ENCODE results near the gene FILIP1L.

The FILIP1L gene

DNA sequence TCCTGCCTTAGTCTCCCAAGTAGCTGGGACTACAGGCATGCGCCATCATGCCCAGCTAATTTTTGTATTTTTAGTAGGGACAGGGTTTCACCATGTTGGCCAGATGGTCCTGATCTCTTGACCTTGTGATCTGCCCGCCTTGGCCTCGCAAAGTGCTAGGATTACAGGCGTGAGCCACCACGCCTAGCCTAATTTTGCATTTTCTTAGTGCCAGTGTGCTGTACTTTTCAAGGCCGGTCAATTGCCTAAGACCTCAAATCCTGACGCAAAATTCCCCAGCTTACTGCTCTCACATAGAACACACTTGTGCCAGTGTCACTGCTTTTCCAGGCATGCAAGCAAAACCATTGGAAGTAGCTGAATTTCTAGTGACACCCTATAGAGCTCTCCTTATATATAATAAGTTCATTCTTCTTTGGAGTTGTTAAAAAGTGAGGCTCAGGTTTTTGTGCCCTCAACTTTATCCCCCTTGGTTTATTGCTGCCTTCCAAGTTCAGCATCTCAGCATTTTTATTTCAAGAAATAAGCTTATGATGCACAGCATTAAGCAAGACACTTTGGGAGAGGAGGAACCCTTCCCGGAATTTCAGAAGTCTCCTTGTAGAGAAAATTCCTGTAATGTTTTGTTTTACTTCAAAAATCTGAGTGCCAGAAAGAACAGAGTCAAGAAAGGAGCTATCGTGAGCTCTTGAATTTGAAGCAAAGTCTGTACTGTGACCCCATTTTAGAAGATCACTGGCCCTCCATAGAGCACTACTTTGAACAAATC is 93.2 kb downstream of the FILIP1L start:
- no peak for DNase-seq
- intact Hi-C loops (cut with DNase I): no loop called here

DNA sequence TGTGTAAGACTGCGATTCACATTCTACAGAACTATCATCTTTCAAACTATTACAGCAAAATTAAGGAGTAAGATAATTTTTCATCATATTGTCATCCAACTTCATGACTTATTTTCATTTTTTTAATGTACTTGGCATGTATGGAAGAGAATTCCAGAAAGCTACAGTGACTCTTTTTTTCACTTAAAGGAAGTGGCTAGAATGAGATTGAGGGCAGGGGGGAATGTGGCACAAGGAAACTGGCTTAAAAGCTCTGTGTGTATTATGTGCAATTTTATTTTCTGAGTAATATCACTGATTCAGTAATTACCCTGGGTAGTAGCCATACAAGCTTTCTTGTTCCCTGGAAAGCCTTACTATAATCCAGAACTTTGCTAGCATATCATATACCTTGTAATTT is 94.6 kb downstream of the FILIP1L start:
- no peak for DNase-seq
- intact Hi-C loops (cut with DNase I): no loop called here

DNA sequence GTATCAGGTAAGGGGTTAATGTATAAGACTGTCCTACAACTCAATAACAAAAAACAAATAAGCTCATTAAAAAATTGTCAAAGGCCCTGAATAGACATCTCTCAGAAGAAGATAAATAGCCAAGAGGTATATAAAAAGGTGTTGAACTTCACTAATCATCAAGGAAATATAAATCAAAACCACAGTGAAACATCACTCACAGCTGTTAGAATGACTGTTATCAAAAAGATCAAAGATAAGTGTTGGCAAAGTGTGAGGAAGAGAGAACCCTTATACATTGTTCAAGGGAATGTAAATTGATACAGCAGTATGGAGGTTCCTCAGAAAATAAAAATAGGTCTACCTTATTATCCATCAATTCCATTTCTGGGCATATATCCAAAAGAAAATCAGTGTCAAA is 95.5 kb downstream of the FILIP1L start:
- intact Hi-C loops (cut with DNase I): no loop called here
- no peak for DNase-seq

DNA sequence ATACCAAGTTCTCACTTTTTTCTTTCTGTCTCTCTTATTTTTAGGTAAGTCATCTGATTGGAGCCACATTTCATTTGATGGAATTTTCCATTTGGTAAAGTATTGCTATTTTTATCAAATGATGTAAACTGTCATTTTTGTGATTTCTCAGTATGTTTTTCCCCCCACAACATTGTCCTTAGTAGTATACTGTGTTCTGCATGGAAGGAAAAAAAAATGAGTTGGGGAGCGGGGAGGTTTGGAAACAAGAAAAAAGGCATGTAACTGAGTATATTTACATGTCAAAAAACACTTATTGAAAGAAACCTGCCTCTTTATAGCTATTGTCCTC is 104.2 kb downstream of the FILIP1L start:
- DNase-seq: no peak
- intact Hi-C loops (cut with DNase I): no loop called here

DNA sequence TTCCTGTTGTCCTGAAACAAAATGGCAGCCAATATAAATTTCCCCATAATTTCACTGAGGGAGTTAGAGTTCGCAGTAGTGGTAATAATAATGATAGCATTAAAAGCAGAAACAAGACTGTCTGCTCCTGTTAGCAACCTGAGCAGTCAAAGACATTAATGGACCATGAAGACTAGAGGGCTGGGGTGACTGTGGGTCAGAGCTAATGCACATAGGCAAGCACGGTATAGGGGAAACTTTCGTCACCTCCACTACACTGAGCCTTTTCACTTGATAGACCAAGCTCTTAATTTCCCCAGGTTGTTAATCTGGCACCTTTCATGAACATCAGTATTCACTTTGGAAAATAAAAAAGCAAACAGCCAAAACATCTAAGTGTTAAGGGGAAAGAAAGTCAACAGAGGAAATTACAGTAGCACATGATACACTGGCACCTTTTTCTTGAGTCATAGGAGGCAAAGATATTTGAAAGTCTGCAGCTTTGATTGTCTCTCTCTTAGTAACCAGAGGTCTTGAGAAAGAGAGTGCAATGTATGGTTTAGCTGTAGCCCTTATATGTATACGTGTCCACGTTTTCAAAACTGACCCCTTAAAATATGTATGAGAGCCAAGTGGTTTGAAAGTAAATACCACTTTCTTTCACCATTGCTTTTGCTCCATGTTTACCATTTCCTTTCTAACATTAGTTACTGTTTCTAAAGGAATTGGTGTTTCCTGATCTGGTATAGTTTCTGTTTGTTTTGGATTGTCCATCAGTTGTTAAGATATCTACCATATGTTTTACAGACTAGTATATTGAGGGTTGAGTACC is 104.8 kb downstream of the FILIP1L start:
- intact Hi-C loops (cut with DNase I): no loop called here

DNA sequence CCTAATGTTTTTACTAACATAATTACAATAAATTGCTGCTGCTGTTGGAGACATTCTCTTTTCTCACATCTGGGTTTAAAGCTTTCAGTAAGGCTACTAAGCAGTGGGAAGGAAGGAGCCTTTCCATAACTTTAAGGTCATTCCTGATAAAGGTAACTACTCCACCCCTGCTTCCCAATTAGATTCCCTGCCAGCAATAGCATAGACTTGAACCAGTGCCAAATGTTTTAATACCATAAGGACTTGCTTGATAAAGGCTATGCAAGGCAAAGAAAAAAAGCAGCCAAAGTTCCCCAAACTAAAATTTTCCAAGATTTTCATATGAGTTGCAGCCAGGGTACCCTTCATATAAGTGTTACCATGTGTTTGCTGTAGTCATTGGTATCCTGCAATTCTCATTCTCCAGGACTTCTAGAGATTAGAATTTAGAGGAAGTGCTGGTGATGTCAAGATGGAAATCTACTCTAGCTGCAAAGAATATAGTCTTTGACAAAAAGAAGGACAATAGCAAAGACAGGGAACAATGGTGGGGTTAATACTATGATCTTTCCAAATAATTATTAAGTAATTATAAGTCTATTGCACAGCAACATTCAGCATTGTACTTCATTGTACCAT is 106.1 kb downstream of the FILIP1L start:
- DNase-seq: no peak
- intact Hi-C loops (cut with DNase I): no loop called here

More for the DNA sequence above, 104.8 kb downstream of the FILIP1L start:
- DNase-seq: no peak

DNA sequence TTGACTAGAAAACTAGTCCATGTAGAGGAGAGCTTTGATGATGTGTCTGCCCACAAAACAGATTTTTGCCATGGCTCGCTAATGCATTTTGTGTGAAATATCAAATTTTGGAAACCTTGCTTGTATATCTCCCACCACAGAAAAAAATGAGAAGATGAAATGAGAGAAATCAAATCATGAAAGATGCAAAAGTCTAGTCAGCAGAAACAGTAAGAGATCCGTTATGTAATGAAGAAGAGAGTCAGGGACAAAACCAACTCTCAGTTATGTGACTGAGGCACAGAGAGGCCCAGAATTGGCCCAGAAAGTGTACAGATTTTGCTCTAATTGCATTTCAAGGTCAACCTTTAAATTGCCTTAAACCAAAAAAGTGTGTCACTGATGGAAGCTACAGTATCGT is 107.0 kb downstream of the FILIP1L start:
- intact Hi-C loops (cut with DNase I): no loop called here
- no peak for DNase-seq

DNA sequence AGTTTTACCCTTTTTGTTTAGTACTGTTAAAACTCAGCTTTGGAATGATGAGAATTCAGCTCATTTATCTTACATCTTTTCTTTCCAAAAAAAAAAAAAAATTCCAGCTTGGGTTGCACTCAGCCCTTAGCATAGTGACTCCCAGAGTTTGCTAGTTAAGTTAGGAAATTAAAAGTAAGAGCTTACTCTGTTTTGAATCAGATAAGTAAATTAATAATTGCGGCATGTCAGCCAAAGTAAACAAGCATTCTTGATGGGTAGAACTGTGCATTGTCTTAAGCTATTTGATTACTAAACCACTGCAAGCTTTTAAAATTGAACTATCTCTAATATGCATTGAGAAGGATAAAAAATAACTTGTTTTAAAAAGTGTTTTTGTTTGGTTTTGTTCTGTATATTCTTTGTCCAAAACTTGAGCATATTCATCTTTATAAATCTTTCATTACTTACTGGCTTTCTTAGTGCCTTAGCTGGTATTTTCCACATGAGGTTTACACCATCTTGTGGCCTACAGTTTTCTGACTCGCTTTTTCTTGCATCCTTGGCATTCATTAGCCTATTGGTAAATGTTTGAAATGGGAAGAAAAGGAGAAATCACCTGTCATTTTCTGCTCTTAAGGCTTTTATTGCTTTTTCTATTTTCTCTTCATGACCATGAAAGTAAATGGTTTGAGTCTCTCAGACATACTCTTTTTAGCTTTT is 107.6 kb downstream of the FILIP1L start:
- no peak for DNase-seq
- intact Hi-C loops (cut with DNase I): no loop called here

DNA sequence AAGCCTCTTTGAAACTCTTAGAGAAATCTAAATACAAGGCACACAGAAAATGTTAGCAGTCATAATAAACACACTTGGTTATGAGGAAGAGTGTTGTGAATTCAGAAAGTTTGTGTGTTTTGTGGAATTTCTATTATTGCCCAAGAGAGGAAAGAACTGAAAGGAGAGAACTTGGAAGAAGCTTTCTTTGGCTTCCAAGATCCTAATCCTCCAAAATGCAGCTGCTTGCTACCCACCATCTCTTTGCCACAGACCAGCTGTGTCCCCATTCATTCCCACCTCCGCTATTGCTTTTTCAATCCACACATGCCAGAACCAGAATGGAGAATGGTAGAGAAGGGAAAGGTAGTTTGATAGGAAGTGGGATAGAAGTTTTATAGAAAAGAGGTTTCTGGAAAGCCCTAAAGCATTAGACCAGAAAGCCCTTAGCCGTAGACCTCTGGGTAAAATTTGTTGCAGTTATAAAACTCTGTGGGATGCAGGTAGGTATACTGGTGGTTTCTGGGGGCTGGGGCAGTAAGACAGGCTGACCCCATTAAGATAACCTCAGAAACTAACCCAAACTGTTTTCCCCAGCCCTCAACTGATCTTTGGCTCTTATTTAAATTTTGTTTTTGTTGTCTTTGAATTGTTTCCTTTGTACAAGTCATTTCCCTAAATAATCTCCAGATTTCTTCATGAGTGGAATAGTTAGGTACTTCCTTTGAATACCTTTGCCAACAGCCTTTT is 108.5 kb downstream of the FILIP1L start:
- DNase-seq: no peak
- intact Hi-C loops (cut with DNase I): no loop called here

DNA sequence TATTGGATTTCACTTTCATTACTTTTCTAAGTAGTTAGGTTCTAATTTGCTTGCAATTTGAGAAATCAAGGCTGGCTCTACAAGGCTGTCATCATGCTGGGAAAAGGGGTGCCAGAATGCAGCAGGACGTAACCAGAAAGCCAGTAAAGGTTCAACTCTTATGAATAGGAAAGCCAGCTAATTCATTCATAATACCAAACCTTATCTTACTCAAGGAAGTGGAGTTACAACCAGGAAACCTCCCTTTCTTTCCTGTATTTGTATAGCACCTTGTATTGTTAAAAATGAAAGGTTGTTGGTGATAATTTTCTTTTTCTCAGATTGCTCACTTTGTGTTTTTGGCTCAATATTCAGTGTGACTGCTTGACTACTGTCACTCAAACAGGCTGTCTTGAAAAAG is 109.4 kb downstream of the FILIP1L start:
- DNase-seq: no peak
- intact Hi-C loops (cut with DNase I): no loop called here

DNA sequence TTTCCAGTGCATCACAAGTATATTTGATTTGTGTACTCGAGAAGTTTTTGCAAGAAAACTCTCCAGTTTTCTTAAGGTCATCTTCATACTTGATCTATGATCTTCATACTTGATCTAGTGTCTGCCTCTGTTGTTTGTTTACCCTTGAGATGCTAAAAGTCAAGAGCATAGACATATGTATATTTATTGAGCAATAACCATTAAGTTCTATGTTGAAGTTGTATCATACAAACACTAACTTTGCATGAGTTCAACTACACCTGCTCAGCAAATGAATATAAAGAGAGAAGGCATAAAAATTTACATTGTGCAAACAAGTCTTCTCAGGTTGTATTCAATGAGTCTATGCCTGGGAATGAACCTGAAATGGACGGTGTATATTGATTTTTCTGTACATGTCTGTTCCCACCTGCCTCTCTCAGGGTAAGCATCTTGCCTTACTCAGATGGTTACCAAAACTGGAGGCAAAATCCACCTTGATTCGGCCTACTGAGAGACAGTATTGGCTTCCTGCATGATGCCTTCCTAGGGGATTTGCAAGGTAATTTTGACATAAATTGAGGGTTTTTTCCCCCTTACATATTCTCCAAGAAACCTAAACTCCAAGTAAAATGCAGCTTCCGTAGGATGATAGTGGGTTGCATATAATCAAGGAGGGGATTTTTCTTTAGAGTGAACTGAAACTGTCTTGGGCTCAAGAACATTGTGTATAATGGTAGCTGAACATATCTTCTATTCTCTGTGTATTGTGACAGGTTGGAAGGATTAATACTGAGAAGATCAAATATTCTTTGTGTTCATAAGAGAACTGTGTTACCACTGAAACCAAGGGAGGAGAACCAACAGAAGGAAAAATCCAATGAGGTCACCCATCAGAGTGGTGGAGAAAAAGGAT is 110.4 kb downstream of the FILIP1L start:
- intact Hi-C loops (cut with DNase I): no loop called here
- DNase-seq: no peak

DNA sequence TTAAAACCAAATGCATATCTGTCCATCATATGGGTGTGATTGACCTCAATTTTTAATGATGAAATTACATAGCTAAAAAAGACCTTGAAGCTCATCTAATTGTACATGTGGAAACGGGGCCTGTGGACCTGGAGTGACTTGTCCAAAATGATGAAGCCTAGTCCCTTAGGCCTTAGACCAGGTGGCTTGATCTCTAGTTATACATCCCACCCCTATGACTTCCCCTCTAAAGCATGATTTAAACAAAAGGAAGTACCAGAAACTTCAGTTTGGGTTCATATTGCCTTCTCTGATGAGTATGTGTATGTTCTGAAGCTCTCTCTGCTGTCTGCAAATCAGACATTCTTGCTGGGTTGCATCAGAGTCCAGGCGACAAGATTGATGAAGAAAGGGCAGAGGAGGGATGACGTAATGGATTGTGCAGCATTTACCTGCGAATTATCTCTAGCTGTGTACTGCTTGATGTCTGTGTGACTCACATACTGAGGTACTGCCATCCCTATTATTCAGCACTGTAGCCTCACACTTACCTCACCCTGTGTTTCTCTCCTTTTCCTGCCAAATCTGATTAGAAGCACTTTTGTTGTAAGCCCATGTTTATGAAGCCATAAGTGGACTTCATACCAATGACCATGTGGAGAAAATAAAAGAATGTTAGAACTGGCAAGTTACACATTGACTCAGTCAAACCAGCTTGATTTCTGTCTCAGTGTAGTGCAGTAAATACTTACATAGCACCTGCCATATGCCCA is 111.5 kb downstream of the FILIP1L start:
- intact Hi-C loops (cut with DNase I): no loop called here
- DNase-seq: no peak

DNA sequence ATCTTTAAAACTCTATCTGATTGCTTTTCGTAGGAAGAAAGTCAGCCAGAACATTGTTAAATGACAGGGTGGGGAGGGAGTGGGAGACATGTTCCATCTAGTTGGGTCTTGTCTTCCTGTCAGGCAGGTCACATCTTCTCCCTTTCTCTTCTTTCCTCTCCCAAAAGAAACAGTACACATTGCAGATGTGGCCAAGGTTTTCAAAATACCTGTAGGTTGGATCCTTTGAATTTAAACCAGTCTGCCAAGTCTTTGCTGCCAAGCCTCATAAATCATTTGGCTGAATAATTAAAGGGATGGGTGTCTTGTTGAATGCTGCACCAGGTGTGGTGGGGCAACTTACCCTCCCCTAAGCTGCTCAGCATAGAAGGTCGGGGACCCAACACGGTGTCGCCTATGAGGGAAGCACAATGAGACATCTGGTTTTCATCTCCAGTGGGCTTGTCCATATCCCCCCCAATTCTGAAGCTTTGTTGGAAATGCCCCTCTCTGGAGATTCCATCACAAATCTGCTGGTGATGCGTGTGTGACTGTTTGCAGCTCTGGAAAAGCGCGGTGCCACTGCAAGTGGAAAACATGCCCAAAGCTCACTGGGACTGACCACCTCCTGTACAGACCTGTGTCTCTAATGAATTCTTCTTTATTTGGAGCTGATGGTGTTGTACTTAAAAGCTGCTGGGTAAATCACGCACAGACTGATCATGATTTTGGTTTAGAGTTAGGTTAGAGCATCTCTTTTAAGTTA is 112.6 kb downstream of the FILIP1L start:
- DNase-seq: no peak
- intact Hi-C loops (cut with DNase I): no loop called here

DNA sequence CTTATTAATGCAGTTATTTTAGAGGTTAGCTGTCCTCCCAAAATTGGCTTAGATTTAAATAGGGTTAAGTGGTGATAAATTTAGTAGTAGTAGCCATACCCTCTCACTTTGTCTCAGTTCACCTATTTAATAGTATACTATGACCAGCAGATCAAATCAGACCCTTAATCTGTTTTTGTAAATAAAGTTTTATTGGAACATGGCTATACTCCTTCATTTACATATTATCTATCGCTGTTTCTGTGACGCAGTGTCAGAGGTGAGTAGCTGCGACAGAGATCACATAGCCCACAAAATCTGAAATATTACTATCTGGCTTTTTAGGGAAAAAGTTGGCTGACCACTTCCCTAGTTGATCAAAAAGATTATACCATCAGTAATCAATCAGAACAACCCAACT is 113.2 kb downstream of the FILIP1L start:
- intact Hi-C loops (cut with DNase I): no loop called here
- DNase-seq: no peak

DNA sequence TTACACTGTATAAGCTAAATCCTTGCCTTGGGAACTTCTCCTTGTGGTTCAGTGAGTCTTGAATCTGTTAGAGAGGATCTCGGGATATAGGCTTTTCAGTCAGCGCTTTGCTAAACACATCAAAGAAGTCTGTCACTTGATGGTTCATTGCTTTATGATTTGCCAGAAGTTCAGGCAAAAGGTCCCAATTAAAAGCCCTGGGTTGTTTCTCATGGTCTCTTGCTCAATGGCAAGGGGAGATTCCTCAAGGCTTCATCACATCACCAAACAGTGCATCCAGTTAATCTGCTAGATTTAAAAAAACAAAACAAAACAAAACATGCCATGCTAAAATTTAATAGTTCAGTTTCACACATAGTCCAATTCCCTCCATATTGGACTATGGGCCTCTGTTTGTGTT is 114.8 kb downstream of the FILIP1L start:
- DNase-seq: no peak
- intact Hi-C loops (cut with DNase I): no loop called here

DNA sequence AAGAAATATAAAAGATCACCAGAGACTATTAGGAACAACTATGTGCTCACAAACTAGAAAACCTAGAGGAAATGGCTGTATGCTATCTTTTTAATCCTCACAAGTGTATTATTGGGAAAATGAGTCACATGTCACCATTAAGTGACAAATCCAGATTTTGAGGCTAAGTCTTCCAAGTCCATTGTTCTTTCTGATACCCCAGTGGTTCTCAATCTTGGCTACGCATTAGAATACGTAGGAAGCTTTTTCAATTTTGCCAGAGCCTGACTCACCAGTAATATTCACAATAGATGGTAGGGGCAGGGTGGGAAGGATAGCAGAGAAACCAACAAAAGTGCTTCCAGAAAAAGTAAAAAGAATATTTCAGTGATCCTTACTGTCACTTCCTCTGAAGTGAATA is 117.0 kb downstream of the FILIP1L start:
- intact Hi-C loops (cut with DNase I): no loop called here
- DNase-seq: no peak

DNA sequence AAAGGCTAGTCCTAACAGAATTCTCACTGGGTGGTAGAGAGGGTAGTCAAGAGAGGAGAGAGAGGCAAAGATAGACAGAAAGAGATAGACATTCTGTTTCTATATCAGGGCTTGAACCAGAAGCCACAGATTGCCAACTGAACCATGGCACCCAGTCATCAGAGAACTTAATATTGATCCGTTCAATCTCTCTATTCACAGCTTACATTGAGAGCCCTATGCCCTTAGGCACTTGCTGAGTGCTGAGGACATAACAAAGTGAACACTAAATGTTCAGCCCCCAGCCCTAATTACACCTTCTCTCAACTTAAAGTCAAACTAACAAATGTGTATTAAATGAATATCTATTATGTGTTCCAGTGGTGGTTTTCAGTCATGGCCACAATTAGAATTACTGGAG is 124.1 kb downstream of the FILIP1L start:
- no peak for DNase-seq
- intact Hi-C loops (cut with DNase I): no loop called here

DNA sequence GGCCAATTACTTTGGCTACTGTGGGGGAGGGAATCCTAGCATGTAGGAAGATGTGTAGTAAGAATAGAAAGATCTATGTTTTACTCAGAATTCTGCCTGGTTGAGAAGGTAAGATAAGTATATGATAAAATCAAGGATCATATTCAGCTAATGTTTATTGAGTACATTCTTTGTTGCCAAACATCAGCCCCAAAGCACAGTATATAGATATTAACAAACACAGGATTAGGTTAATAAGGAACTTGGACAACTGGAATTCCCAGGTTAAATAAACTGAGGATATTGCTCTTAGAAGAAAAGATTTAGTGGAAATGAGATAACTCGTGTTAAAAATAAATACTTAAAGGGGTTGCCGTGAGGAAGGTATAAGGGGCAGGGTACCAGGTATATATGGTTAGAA is 129.6 kb downstream of the FILIP1L start:
- intact Hi-C loops (cut with DNase I): no loop called here
- DNase-seq: no peak

Data from posterior cingulate gyrus (tissue), 11 donors.